Endothelial cell of umbilical vein (primary cell): ENCODE measurements around the gene ADD2. TPM values are rescaled to one million over a fixed set of nuclear protein-coding genes. Genes with fewer than 3 reads are reported as not detected.

Experiments used
- BruUV-seq: library from RNA; stranded (reverse); fragments of 400-500 nt; replicated peaks from 2 replicates; lab custom pipeline; 2021; lab: Mats Ljungman, UMichigan
- CTCF ChIA-PET: fragments of 300-600, 350-600 bp; sonication (Branson Sonifier 250); formaldehyde crosslinking; loops from one replicate; lab custom pipeline; 2021; ENCODE audit warnings: antibody characterized with exemption, inconsistent platforms; lab: Charles Lee
- POLR2A ChIA-PET: fragments of 300-600, 350-600 bp; sonication (Branson Sonifier 250); formaldehyde crosslinking; loops from one replicate; lab custom pipeline; 2021; ENCODE audit warnings: antibody characterized with exemption, inconsistent platforms; lab: Charles Lee
- DNase-seq: peaks from one replicate; pipeline ENCODE4 v3.0.0-alpha.2; 2011; ENCODE audit warnings: low read depth, low spot score
- FAIRE-seq: peaks from 2 replicates; lab custom pipeline; 2011; peaks lifted over from hg19 to GRCh38; lab: Jason Lieb, UNC
- H2AFZ ChIP-seq: 2 replicates; pipeline ENCODE4 v1.6.0; 2012; ENCODE audit warnings: low read depth, low read length, control low read depth, inconsistent platforms
- H3K27ac ChIP-seq: 2 replicates; pipeline ENCODE4 v1.5.1; 2011; ENCODE audit warnings: low read depth, mild to moderate bottlenecking, control low read depth, low read length, moderate library complexity; ENCODE audit not compliant: insufficient read depth
- H3K27me3 ChIP-seq, 2 experiments: 2 replicates each; pipeline versions ENCODE4 v1.6.0 to v1.6.1; 2011; ENCODE audit warnings: low read length in 2 of 2, mixed read lengths in 1 of 2; ENCODE audit not compliant: control insufficient read depth in 2 of 2, insufficient read depth in 2 of 2
- H3K36me3 ChIP-seq, 2 experiments: 2 replicates in 1 of 2; 3 replicates in 1 of 2; pipeline ENCODE4 v1.5.1; 2011; ENCODE audit warnings: low read length in 2 of 2, mild to moderate bottlenecking in 1 of 2, moderate library complexity in 1 of 2; ENCODE audit not compliant: control insufficient read depth in 2 of 2, insufficient read depth in 2 of 2; ENCODE audit errors: extremely low read depth in 1 of 2
- H3K4me1 ChIP-seq: 3 replicates; pipeline ENCODE4 v1.5.1; 2011; ENCODE audit warnings: mild to moderate bottlenecking, low read length; ENCODE audit not compliant: control insufficient read depth, insufficient read depth; ENCODE audit errors: extremely low read depth
- H3K4me2 ChIP-seq: 2 replicates; pipeline ENCODE4 v1.6.1; 2011; ENCODE audit warnings: low read length, control low read depth, mixed read lengths; ENCODE audit not compliant: insufficient read depth
- H3K4me3 ChIP-seq, 3 experiments: fragments of 200-600 bp in 1 of 3; sonication (generic), shearing (Covaris generic) in 1 of 3; replicated peaks in 1 of 3; 2 replicates each; pipeline ENCODE4 v1.5.1; 2011 to 2016; ENCODE audit warnings: control low read depth in 3 of 3, low read length in 3 of 3, mild to moderate bottlenecking in 2 of 3, inconsistent platforms in 1 of 3, low read depth in 1 of 3, moderate library complexity in 1 of 3; ENCODE audit not compliant: insufficient read depth in 1 of 3
- H3K79me2 ChIP-seq: 2 replicates; pipeline ENCODE4 v1.6.0; 2012; ENCODE audit warnings: low read length, inconsistent platforms; ENCODE audit not compliant: control insufficient read depth, insufficient read depth
- H3K9ac ChIP-seq: replicated peaks from 2 replicates; pipeline ENCODE3; 2011; ENCODE audit warnings: low read length, control low read depth; ENCODE audit not compliant: insufficient read depth; ENCODE audit errors: extremely low read depth
- H3K9me1 ChIP-seq: replicated peaks from 3 replicates; pipeline ENCODE4 v1.6.0; 2011; ENCODE audit warnings: mild to moderate bottlenecking, low read length; ENCODE audit not compliant: control insufficient read depth, insufficient read depth; ENCODE audit errors: extremely low read depth
- H3K9me3 ChIP-seq: replicated peaks from 2 replicates; pipeline ENCODE4 v1.5.1; 2012; ENCODE audit warnings: low read length, inconsistent platforms; ENCODE audit not compliant: control insufficient read depth, insufficient read depth
- H4K20me1 ChIP-seq: replicated peaks from 2 replicates; pipeline ENCODE3; 2011; ENCODE audit warnings: mild to moderate bottlenecking, low read length; ENCODE audit not compliant: control insufficient read depth, insufficient read depth; ENCODE audit errors: extremely low read depth
- EZH2 ChIP-seq: IDR thresholded peaks from 2 replicates; pipeline ENCODE4 v1.6.1; 2012; ENCODE audit warnings: borderline replicate concordance, low read depth, mild to moderate bottlenecking, moderate library complexity, low read length, inconsistent platforms; ENCODE audit not compliant: severe bottlenecking
- FOS ChIP-seq: IDR thresholded peaks from 2 replicates; pipeline ENCODE4 v1.6.1; 2011; ENCODE audit warnings: mild to moderate bottlenecking, low read length, moderate library complexity, borderline replicate concordance; ENCODE audit not compliant: insufficient read depth
- GATA2 ChIP-seq: IDR thresholded peaks from 2 replicates; pipeline ENCODE4 v1.7.0; 2011; ENCODE audit warnings: low read depth, mild to moderate bottlenecking, moderate library complexity, mixed read lengths, low read length; ENCODE audit not compliant: insufficient read length, insufficient read depth
- JUN ChIP-seq: IDR thresholded peaks from 2 replicates; pipeline ENCODE4 v1.6.1; 2011; ENCODE audit warnings: borderline replicate concordance, low read depth; ENCODE audit not compliant: insufficient read length, insufficient read depth
- MAX ChIP-seq: IDR thresholded peaks from 2 replicates; pipeline ENCODE4 v1.6.1; 2011; ENCODE audit not compliant: insufficient read depth, insufficient read length
- MYC ChIP-seq: IDR thresholded peaks from one replicate; pipeline ENCODE4 v1.6.1; 2011; ENCODE audit warnings: mild to moderate bottlenecking, low read depth, low read length
- POLR2A ChIP-seq: IDR thresholded peaks from 2 replicates; pipeline ENCODE4 v1.6.1; 2012; ENCODE audit warnings: low read depth, mild to moderate bottlenecking, control low read depth, low read length
- POLR2AphosphoS5 ChIP-seq: IDR thresholded peaks from 2 replicates; pipeline ENCODE4 v1.6.1; 2012; ENCODE audit warnings: low read depth, mild to moderate bottlenecking, control low read depth, low read length, moderate library complexity; ENCODE audit not compliant: insufficient read depth
- dilution Hi-C: fragments of 300-500 bp; cut with MboI; formaldehyde crosslinking; loops from one replicate; pipeline ENCODE4 v1.15.0; 2019; ENCODE audit warnings: low sequenced_read_pairs; ENCODE audit not compliant: extremely low pct_ligation_motif_present
- intact Hi-C: fragments of 100-400 bp; cut with micrococcal nuclease; formaldehyde crosslinking; loops from one replicate; pipeline ENCODE4 v1.10.0; 2022
- polyA plus RNA-seq, 4 experiments: library from polyadenylated mRNA; depleted of rRNA in 3 of 4; stranded (reverse) in 3 of 4; unstranded in 1 of 4; fragments of >200 nt; gene quantifications; 2 replicates each; pipeline versions ENCODE4 v1.2.1 to v1.2.3, GENCODE V29; 2011 to 2012; ENCODE audit warnings: missing spikeins in 1 of 4
- total RNA-seq: library from RNA; stranded (reverse); gene quantifications from 2 replicates; pipeline ENCODE4 v1.2.3, GENCODE V29; 2021
- TF ChIP-seq, protein P1 (sequence below), 2 donors: IDR thresholded peaks; 1 replicate in 1 of 2; 2 replicates in 1 of 2; pipeline ENCODE4 v1.5.1; 2011; ENCODE audit warnings: low read length in 2 of 2, mild to moderate bottlenecking in 2 of 2, moderate library complexity in 2 of 2, control low read depth in 1 of 2, inconsistent platforms in 1 of 2, low read depth in 1 of 2; ENCODE audit not compliant: insufficient read depth in 1 of 2; ENCODE audit errors: extremely low read depth in 1 of 2

The ADD2 gene
- total and polyA plus RNA-seq, 2 donors (not counting 3 experiments of a cell fraction or from before 2014, with no cell fraction given), result 0.17 TPM; not detected in 1

GRCh38 chr2:70748002-70748784 is 19.8 kb downstream of the ADD2 start:
- no peaks in the 10 kb centered on the region for H3K79me2 ChIP-seq
- no peaks in the 10 kb centered on the region for H4K20me1 ChIP-seq
- POLR2A ChIA-PET, result no interaction called here
- no peak overlapping the region for H2AFZ ChIP-seq
- H3K27ac ChIP-seq, result no peak overlapping the region
- peaks cover 9 to 12% of the 10 kb centered on the region in 2 experiments for H3K27me3 ChIP-seq
- H3K4me1 ChIP-seq, result no peaks in the 10 kb centered on the region
- intact Hi-C loops (no loop called here), dilution Hi-C loops (no loop called here)
- no peak for FAIRE-seq
- CTCF ChIA-PET, result interaction anchor here (0.9 to 1.0 kb wide), 2 partner anchors 39 to 444 kb away, joined by 3 read pairs; no protein-coding TSS in a partner anchor
- no peaks in the 10 kb centered on the region for H3K9me3 ChIP-seq
- no peak overlapping the region for H3K4me2 ChIP-seq
- H3K4me3 ChIP-seq, result no peak overlapping the region
- no peaks in the 10 kb centered on the region for H3K36me3 ChIP-seq
- no TSS peak for BruUV-seq
- DNase-seq, result no peak
- H3K9ac ChIP-seq, result no peak overlapping the region
- no peaks in the 10 kb centered on the region for H3K9me1 ChIP-seq
- TF ChIP-seq, protein P1, sequence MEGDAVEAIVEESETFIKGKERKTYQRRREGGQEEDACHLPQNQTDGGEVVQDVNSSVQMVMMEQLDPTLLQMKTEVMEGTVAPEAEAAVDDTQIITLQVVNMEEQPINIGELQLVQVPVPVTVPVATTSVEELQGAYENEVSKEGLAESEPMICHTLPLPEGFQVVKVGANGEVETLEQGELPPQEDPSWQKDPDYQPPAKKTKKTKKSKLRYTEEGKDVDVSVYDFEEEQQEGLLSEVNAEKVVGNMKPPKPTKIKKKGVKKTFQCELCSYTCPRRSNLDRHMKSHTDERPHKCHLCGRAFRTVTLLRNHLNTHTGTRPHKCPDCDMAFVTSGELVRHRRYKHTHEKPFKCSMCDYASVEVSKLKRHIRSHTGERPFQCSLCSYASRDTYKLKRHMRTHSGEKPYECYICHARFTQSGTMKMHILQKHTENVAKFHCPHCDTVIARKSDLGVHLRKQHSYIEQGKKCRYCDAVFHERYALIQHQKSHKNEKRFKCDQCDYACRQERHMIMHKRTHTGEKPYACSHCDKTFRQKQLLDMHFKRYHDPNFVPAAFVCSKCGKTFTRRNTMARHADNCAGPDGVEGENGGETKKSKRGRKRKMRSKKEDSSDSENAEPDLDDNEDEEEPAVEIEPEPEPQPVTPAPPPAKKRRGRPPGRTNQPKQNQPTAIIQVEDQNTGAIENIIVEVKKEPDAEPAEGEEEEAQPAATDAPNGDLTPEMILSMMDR (IDR thresholded peaks at IDR 0.05; ENCODE audit: extremely low read depth in 1 of 2, insufficient read depth in 1 of 2, low read depth in 1 of 2, low read length in 2 of 2), result no peak
- TF ChIP-seq FOS, result no peak
- TF ChIP-seq POLR2A, result no peak
- TF ChIP-seq MYC, result no peak
- no peak for TF ChIP-seq JUN
- no peak for TF ChIP-seq EZH2
- TF ChIP-seq MAX, result no peak
- no peak for TF ChIP-seq POLR2AphosphoS5
- TF ChIP-seq GATA2, result no peak
